ENCODE results near the gene ARHGDIB. TPM values are rescaled to one million over a fixed set of nuclear protein-coding genes. Genes with fewer than 3 reads are reported as not detected.

The ARHGDIB gene
- total RNA-seq, 1 experiment from 2014 or later: 4.3 TPM

DNA sequence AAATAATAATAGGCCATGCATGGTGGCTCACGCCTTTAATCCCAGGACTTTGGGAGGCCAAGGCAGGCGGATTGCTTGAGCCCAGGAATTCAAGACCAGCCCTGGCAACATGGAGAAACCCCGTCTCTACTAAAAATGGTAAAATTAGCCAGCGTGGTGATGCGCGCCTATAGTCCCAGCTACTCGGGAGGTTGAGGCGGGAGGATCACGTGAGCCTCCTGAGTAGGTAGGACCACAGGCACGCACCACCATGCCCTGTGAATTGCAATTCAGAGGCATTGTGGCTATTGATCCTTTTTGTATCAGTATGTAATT lies 2.3 kb downstream of the ARHGDIB start:
- Histone ChIP-seq H3K9me3 (ENCODE audit: control insufficient read depth in 1 of 2, insufficient read depth in 1 of 2, low read depth in 1 of 2, low read length in 2 of 2) (no peaks in the 10 kb centered on the region), H3K79me2 (ENCODE audit: insufficient read depth, low read length) (no peaks in the 10 kb centered on the region), H3K27ac (ENCODE audit: low read depth, low read length) (no peak overlapping the region), H3K9ac (ENCODE audit: low read length) (no peak overlapping the region), H3K36me3 (ENCODE audit: control insufficient read depth in 1 of 2, insufficient read depth in 2 of 2, low read length in 2 of 2) (no peaks in the 10 kb centered on the region), H3K4me1 (ENCODE audit: control insufficient read depth in 1 of 2, insufficient read depth in 2 of 2, low read length in 2 of 2) (peaks cover 0 to 7% of the 10 kb centered on the region in 2 experiments; a peak in 2 of 4 replicates), H2AFZ (ENCODE audit: low read depth, low read length, poor library complexity, severe bottlenecking) (no peak overlapping the region), H3K9me2 (ENCODE audit: insufficient read depth) (no peaks in the 10 kb centered on the region), H3K27me3 (ENCODE audit: insufficient read depth, low read length) (no peaks in the 10 kb centered on the region), H3K4me3 (replicated peaks in 1 of 2; ENCODE audit: low read depth in 1 of 2, low read length in 2 of 2) (no peak overlapping the region), H3K4me2 (ENCODE audit: low read length) (no peak overlapping the region), H4K20me1 (ENCODE audit: insufficient read depth) (no peaks in the 10 kb centered on the region)
- BruUV-seq (replicated peaks): no TSS peak
- RAD21 ChIA-PET (ENCODE audit: low non-redundant PET in 1 of 2, low total read pairs in 2 of 2, uncharacterized antibody in 2 of 2, unreplicated experiment in 2 of 2): no interaction called here
- CTCF ChIA-PET: no interaction called here
- intact Hi-C loops (cut with micrococcal nuclease): no loop called here
- no peak for TF ChIP-seq EGR1 (IDR thresholded peaks at IDR 0.05; ENCODE audit: low read depth)
- no peak for TF ChIP-seq ELF1 (IDR thresholded peaks at IDR 0.05; ENCODE audit: borderline replicate concordance, low read depth)
- TF ChIP-seq, protein P1, sequence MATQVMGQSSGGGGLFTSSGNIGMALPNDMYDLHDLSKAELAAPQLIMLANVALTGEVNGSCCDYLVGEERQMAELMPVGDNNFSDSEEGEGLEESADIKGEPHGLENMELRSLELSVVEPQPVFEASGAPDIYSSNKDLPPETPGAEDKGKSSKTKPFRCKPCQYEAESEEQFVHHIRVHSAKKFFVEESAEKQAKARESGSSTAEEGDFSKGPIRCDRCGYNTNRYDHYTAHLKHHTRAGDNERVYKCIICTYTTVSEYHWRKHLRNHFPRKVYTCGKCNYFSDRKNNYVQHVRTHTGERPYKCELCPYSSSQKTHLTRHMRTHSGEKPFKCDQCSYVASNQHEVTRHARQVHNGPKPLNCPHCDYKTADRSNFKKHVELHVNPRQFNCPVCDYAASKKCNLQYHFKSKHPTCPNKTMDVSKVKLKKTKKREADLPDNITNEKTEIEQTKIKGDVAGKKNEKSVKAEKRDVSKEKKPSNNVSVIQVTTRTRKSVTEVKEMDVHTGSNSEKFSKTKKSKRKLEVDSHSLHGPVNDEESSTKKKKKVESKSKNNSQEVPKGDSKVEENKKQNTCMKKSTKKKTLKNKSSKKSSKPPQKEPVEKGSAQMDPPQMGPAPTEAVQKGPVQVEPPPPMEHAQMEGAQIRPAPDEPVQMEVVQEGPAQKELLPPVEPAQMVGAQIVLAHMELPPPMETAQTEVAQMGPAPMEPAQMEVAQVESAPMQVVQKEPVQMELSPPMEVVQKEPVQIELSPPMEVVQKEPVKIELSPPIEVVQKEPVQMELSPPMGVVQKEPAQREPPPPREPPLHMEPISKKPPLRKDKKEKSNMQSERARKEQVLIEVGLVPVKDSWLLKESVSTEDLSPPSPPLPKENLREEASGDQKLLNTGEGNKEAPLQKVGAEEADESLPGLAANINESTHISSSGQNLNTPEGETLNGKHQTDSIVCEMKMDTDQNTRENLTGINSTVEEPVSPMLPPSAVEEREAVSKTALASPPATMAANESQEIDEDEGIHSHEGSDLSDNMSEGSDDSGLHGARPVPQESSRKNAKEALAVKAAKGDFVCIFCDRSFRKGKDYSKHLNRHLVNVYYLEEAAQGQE (IDR thresholded peaks at IDR 0.05; ENCODE audit: low read depth): no peak
- TF ChIP-seq, protein P2, sequence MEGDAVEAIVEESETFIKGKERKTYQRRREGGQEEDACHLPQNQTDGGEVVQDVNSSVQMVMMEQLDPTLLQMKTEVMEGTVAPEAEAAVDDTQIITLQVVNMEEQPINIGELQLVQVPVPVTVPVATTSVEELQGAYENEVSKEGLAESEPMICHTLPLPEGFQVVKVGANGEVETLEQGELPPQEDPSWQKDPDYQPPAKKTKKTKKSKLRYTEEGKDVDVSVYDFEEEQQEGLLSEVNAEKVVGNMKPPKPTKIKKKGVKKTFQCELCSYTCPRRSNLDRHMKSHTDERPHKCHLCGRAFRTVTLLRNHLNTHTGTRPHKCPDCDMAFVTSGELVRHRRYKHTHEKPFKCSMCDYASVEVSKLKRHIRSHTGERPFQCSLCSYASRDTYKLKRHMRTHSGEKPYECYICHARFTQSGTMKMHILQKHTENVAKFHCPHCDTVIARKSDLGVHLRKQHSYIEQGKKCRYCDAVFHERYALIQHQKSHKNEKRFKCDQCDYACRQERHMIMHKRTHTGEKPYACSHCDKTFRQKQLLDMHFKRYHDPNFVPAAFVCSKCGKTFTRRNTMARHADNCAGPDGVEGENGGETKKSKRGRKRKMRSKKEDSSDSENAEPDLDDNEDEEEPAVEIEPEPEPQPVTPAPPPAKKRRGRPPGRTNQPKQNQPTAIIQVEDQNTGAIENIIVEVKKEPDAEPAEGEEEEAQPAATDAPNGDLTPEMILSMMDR (IDR thresholded peaks at IDR 0.05 in 2 of 3, conservative IDR thresholded peaks at IDR 0.05 in 1 of 3; ENCODE audit: borderline replicate concordance in 1 of 3, insufficient read depth in 1 of 3, low read depth in 2 of 3, low read length in 2 of 3): no peak
- TF ChIP-seq POLR2AphosphoS5 (IDR thresholded peaks at IDR 0.05; ENCODE audit: low read depth, low read length): no peak
- TF ChIP-seq, protein P3, sequence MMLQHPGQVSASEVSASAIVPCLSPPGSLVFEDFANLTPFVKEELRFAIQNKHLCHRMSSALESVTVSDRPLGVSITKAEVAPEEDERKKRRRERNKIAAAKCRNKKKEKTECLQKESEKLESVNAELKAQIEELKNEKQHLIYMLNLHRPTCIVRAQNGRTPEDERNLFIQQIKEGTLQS (IDR thresholded peaks at IDR 0.05): no peak
- no peak for TF ChIP-seq ZFX (IDR thresholded peaks at IDR 0.05)
- no peak for TF ChIP-seq POLR2A (IDR thresholded peaks at IDR 0.05; ENCODE audit: borderline replicate concordance, extremely low read depth, insufficient read depth, insufficient read length)
- no peak for TF ChIP-seq SRF (IDR thresholded peaks at IDR 0.05; ENCODE audit: low read depth)
- TF ChIP-seq CBX3 (IDR thresholded peaks at IDR 0.05; ENCODE audit: low read depth): no peak
- no peak for TF ChIP-seq SP1 (IDR thresholded peaks at IDR 0.05; ENCODE audit: low read depth)
- no peak for TF ChIP-seq ZNF274 (IDR thresholded peaks at IDR 0.05; ENCODE audit: low read depth, low read length)
- TF ChIP-seq YY1 (IDR thresholded peaks at IDR 0.05; ENCODE audit: extremely low read depth, insufficient replicate concordance, low read depth, low read length): no peak
- ATAC-seq (no peak), DNase-seq (ENCODE audit: low read depth, low spot score) (no peak)
- POLR2A ChIA-PET: no interaction called here
